Measurements from ENCODE around the gene SHF. TPM values are rescaled to one million over a fixed set of nuclear protein-coding genes. Genes with fewer than 3 reads are reported as not detected.
A peak's percentile ranks its signal among the peaks of the same experiment; 100 is the strongest.

SHF gene
- total RNA-seq, 1 donor from 2014 or later, result 4.4 TPM

- H3K27ac ChIP-seq (replicated peaks), result no peak overlapping the region
- peaks cover 5% of the 10 kb centered on the region for H3K4me1 ChIP-seq
- peaks cover 5% of the 10 kb centered on the region for H3K36me3 ChIP-seq
- no peaks in the 10 kb centered on the region for H3K9me3 ChIP-seq (replicated peaks)
- intact Hi-C loops (cut with micrococcal nuclease), result no loop called here
- no peak overlapping the region for H3K4me3 ChIP-seq
- peak; percentile 53 for TF ChIP-seq CTCF (IDR thresholded peaks at IDR 0.05; ENCODE audit: borderline replicate concordance)
- DNase-seq, result no peak
- no peaks in the 10 kb centered on the region for H3K27me3 ChIP-seq (ENCODE audit: low read depth)
Observed at GRCh38 chr15:45179221-45179985, 8.4 kb downstream of the SHF start.

- TF ChIP-seq CTCF (IDR thresholded peaks at IDR 0.05; ENCODE audit: borderline replicate concordance), result no peak
- intact Hi-C loops (cut with micrococcal nuclease), result no loop called here
- DNase-seq, result no peak
- no peak overlapping the region for H3K4me3 ChIP-seq
- H3K4me1 ChIP-seq, result peaks cover 5% of the 10 kb centered on the region
- H3K9me3 ChIP-seq (replicated peaks), result no peaks in the 10 kb centered on the region
- peaks cover 5% of the 10 kb centered on the region for H3K36me3 ChIP-seq
- no peak overlapping the region for H3K27ac ChIP-seq (replicated peaks)
- H3K27me3 ChIP-seq (ENCODE audit: low read depth), result no peaks in the 10 kb centered on the region
Observed at GRCh38 chr15:45177285-45177684, 10.5 kb downstream of the SHF start.

GRCh38 chr15:45174577-45174976, 13.2 kb downstream of the SHF start:
- H3K4me1 ChIP-seq, result no peaks in the 10 kb centered on the region
- H3K36me3 ChIP-seq, result peaks cover 5% of the 10 kb centered on the region
- H3K27ac ChIP-seq (replicated peaks), result no peak overlapping the region
- no peak for TF ChIP-seq CTCF (IDR thresholded peaks at IDR 0.05; ENCODE audit: borderline replicate concordance)
- no peak overlapping the region for H3K4me3 ChIP-seq
- H3K9me3 ChIP-seq (replicated peaks), result no peaks in the 10 kb centered on the region
- intact Hi-C loops (cut with micrococcal nuclease), result no loop called here
- DNase-seq, result no peak
- H3K27me3 ChIP-seq (ENCODE audit: low read depth), result no peaks in the 10 kb centered on the region

- Histone ChIP-seq H3K4me1 (no peaks in the 10 kb centered on the region), H3K27ac (replicated peaks) (no peak overlapping the region), H3K36me3 (peaks cover 5% of the 10 kb centered on the region), H3K4me3 (no peak overlapping the region), H3K27me3 (ENCODE audit: low read depth) (no peaks in the 10 kb centered on the region), H3K9me3 (replicated peaks) (no peaks in the 10 kb centered on the region)
- DNase-seq, result no peak
- TF ChIP-seq CTCF (IDR thresholded peaks at IDR 0.05; ENCODE audit: borderline replicate concordance), result no peak
- intact Hi-C loops (cut with micrococcal nuclease), result no loop called here
Observed at GRCh38 chr15:45174069-45174468, 13.7 kb downstream of the SHF start.

GRCh38 chr15:45171912-45172311, 15.9 kb downstream of the SHF start:
- H3K9me3 ChIP-seq (replicated peaks), result no peaks in the 10 kb centered on the region
- no peak for DNase-seq
- H3K27me3 ChIP-seq (ENCODE audit: low read depth), result no peaks in the 10 kb centered on the region
- H3K4me1 ChIP-seq, result peaks cover 12% of the 10 kb centered on the region
- H3K4me3 ChIP-seq, result no peak overlapping the region
- TF ChIP-seq CTCF (IDR thresholded peaks at IDR 0.05; ENCODE audit: borderline replicate concordance), result no peak
- no peak overlapping the region for H3K27ac ChIP-seq (replicated peaks)
- H3K36me3 ChIP-seq, result peaks cover 5% of the 10 kb centered on the region
- intact Hi-C loops (cut with micrococcal nuclease), result no loop called here

Data from left ventricle myocardium inferior (tissue), 1 donor.